OCI-LY3 (cell line): ENCODE measurements around the gene TDRD1.

Experiments used
- H2AFZ ChIP-seq: fragments of 200-600, 300-600 bp; shearing (Covaris generic); 2 replicates; pipeline ENCODE4 v1.6.0; 2014; ENCODE audit warnings: antibody characterized with exemption, low read depth, low read length
- H3K27ac ChIP-seq: fragments of 200-600, 300-600 bp; sonication (generic); 2 replicates; pipeline ENCODE4 v1.5.1; 2014; ENCODE audit warnings: mild to moderate bottlenecking, low read length, moderate library complexity, mixed read lengths
- H3K27me3 ChIP-seq: fragments of 200-600, 300-600 bp; sonication (generic); 2 replicates; pipeline ENCODE4 v1.6.1; 2014; ENCODE audit warnings: low read depth, low read length, mixed read lengths
- H3K36me3 ChIP-seq: fragments of 200-600, 300-600 bp; sonication (generic); replicated peaks from 2 replicates; pipeline ENCODE3; 2014; ENCODE audit warnings: low read depth, low read length, mixed read lengths
- H3K4me1 ChIP-seq: fragments of 300-600, 200-600 bp; sonication (generic); 2 replicates; pipeline ENCODE4 v1.6.1; 2014; ENCODE audit warnings: low read length, mixed read lengths
- H3K4me2 ChIP-seq: fragments of 200-600, 300-600 bp; sonication (generic); 2 replicates; pipeline ENCODE4 v1.6.1; 2014; ENCODE audit warnings: low read length, mixed read lengths
- H3K4me3 ChIP-seq: fragments of 300-600, 200-600 bp; sonication (generic); 2 replicates; pipeline ENCODE4 v1.5.1; 2014; ENCODE audit warnings: antibody characterized with exemption, mild to moderate bottlenecking, low read length, moderate library complexity
- H3K79me2 ChIP-seq: fragments of 300-600, 200-600 bp; shearing (Covaris generic); 2 replicates; pipeline ENCODE4 v1.6.1; 2014; ENCODE audit warnings: mild to moderate bottlenecking, low read length, mixed read lengths
- H3K9ac ChIP-seq: fragments of 300-600, 200-600 bp; shearing (Covaris generic); 2 replicates; pipeline ENCODE4 v1.6.0; 2014; ENCODE audit warnings: mild to moderate bottlenecking, low read length, moderate library complexity
- H3K9me3 ChIP-seq: fragments of 200-600, 300-600 bp; shearing (Covaris generic); 2 replicates; pipeline ENCODE4 v1.6.1; 2014; ENCODE audit warnings: low read length, mixed read lengths; ENCODE audit not compliant: insufficient read depth
- H4K20me1 ChIP-seq: fragments of 200-600, 300-600 bp; sonication (generic); 2 replicates; pipeline ENCODE4 v1.6.1; 2016; ENCODE audit warnings: low read length, mixed read lengths; ENCODE audit not compliant: insufficient read depth
- EZH2phosphoT487 ChIP-seq: fragments of 200-600 bp; shearing (Covaris generic); IDR thresholded peaks from 2 replicates; pipeline ENCODE4 v1.6.1; 2018; ENCODE audit warnings: antibody characterized with exemption, mixed run types, low read depth
- TF ChIP-seq, protein P1 (sequence below): fragments of 200-600, 300-600 bp; sonication (generic); IDR thresholded peaks from 2 replicates; pipeline ENCODE4 v1.5.1; 2014; ENCODE audit warnings: antibody characterized with exemption, low read length, low read depth

The TDRD1 gene

GRCh38 chr10:114242235-114242634, 63.1 kb downstream of the TDRD1 start:
- Histone ChIP-seq H3K4me2 (no peak overlapping the region), H3K4me1 (no peaks in the 10 kb centered on the region), H3K4me3 (no peak overlapping the region), H4K20me1 (no peaks in the 10 kb centered on the region), H3K79me2 (no peaks in the 10 kb centered on the region), H3K36me3 (no peaks in the 10 kb centered on the region), H3K9ac (no peak overlapping the region), H3K27me3 (peaks cover 3% of the 10 kb centered on the region), H3K9me3 (no peaks in the 10 kb centered on the region), H3K27ac (no peak overlapping the region), H2AFZ (no peak overlapping the region)
- TF ChIP-seq EZH2phosphoT487: no peak
- TF ChIP-seq, protein P1, sequence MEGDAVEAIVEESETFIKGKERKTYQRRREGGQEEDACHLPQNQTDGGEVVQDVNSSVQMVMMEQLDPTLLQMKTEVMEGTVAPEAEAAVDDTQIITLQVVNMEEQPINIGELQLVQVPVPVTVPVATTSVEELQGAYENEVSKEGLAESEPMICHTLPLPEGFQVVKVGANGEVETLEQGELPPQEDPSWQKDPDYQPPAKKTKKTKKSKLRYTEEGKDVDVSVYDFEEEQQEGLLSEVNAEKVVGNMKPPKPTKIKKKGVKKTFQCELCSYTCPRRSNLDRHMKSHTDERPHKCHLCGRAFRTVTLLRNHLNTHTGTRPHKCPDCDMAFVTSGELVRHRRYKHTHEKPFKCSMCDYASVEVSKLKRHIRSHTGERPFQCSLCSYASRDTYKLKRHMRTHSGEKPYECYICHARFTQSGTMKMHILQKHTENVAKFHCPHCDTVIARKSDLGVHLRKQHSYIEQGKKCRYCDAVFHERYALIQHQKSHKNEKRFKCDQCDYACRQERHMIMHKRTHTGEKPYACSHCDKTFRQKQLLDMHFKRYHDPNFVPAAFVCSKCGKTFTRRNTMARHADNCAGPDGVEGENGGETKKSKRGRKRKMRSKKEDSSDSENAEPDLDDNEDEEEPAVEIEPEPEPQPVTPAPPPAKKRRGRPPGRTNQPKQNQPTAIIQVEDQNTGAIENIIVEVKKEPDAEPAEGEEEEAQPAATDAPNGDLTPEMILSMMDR: no peak

DNA sequence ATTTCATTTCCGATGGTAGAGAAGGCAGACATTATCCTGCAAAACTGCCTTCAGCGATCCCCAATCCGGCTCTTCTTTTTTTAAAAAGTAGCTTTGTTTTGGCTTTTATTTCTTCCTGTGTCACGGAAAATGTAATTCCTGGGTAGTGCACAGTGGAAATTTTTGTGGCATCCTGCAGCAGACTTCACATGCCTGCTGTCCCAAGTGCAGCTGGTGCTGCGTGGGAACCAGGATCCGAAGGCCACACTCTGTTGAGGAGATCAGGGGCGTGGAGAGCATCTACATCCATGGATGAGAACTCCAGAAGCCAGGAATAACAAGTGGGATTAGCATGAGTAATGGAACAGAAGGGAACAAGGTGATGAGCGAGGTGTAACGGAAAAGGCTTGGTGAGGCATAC, 64.5 kb downstream of the TDRD1 start:
- H3K4me1 ChIP-seq: no peaks in the 10 kb centered on the region
- no peak overlapping the region for H3K4me2 ChIP-seq
- no peaks in the 10 kb centered on the region for H4K20me1 ChIP-seq
- H3K4me3 ChIP-seq: no peak overlapping the region
- H2AFZ ChIP-seq: no peak overlapping the region
- H3K9ac ChIP-seq: no peak overlapping the region
- no peak overlapping the region for H3K27ac ChIP-seq
- H3K79me2 ChIP-seq: no peaks in the 10 kb centered on the region
- H3K9me3 ChIP-seq: no peaks in the 10 kb centered on the region
- no peaks in the 10 kb centered on the region; the same call in none of the 2 replicates for H3K27me3 ChIP-seq
- TF ChIP-seq, protein P1: no peak
- TF ChIP-seq EZH2phosphoT487: no peak
- no peaks in the 10 kb centered on the region for H3K36me3 ChIP-seq

DNA sequence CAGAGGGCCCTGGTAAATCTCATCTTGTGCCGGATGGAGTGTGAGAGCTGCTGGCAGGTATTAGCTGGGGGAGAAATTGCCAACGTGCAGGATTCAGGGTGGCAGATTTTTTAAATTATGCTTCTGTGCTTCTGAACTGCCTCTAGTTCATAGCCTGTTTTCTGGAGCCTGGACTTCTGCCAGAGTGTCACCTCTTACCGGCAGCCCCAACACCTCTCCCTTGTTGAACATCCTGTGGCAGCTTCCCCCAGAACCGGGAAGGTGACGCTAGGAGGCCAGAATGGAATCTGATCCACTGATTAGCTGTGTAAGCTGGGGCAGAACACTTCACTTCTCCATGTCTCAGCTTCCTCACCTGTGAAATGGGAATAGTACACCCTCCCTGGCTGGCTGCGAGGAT, 65.0 kb downstream of the TDRD1 start:
- H4K20me1 ChIP-seq: no peaks in the 10 kb centered on the region
- no peaks in the 10 kb centered on the region for H3K4me1 ChIP-seq
- no peak overlapping the region for H3K9ac ChIP-seq
- no peaks in the 10 kb centered on the region; the same call in none of the 2 replicates for H3K27me3 ChIP-seq
- no peaks in the 10 kb centered on the region for H3K9me3 ChIP-seq
- no peak overlapping the region for H3K27ac ChIP-seq
- no peaks in the 10 kb centered on the region for H3K79me2 ChIP-seq
- H2AFZ ChIP-seq: no peak overlapping the region
- no peak overlapping the region for H3K4me2 ChIP-seq
- H3K36me3 ChIP-seq: no peaks in the 10 kb centered on the region
- no peak overlapping the region for H3K4me3 ChIP-seq
- TF ChIP-seq, protein P1: no peak
- no peak for TF ChIP-seq EZH2phosphoT487

- H3K4me1 ChIP-seq: no peaks in the 10 kb centered on the region
- H3K9me3 ChIP-seq: no peaks in the 10 kb centered on the region
- no peaks in the 10 kb centered on the region for H3K79me2 ChIP-seq
- H3K9ac ChIP-seq: no peak overlapping the region
- no peaks in the 10 kb centered on the region for H3K36me3 ChIP-seq
- no peaks in the 10 kb centered on the region for H4K20me1 ChIP-seq
- no peak overlapping the region for H3K4me3 ChIP-seq
- TF ChIP-seq EZH2phosphoT487: no peak
- TF ChIP-seq, protein P1: no peak
- H3K4me2 ChIP-seq: no peak overlapping the region
- no peak overlapping the region for H3K27ac ChIP-seq
- no peaks in the 10 kb centered on the region; the same call in none of the 2 replicates for H3K27me3 ChIP-seq
- no peak overlapping the region for H2AFZ ChIP-seq
These were observed 66.1 kb downstream of the TDRD1 start for GRCh38 chr10:114245121-114245791.
